HG02763 (cell line): ENCODE data around the gene MTFP1.
"Not testable (repeated sequence)": the region's sequence is repeated elsewhere in the genome, so short reads cannot be mapped to it uniquely, and the experiment has no call there.

ENCODE experiments used
- ATAC-seq: cut with Tn5 transposase; IDR thresholded peaks from one replicate; pipeline ENCODE4 v1.9.1; 2021; ENCODE audit warnings: mild to moderate bottlenecking, moderate library complexity; ENCODE audit not compliant: unreplicated experiment

The MTFP1 gene

DNA sequence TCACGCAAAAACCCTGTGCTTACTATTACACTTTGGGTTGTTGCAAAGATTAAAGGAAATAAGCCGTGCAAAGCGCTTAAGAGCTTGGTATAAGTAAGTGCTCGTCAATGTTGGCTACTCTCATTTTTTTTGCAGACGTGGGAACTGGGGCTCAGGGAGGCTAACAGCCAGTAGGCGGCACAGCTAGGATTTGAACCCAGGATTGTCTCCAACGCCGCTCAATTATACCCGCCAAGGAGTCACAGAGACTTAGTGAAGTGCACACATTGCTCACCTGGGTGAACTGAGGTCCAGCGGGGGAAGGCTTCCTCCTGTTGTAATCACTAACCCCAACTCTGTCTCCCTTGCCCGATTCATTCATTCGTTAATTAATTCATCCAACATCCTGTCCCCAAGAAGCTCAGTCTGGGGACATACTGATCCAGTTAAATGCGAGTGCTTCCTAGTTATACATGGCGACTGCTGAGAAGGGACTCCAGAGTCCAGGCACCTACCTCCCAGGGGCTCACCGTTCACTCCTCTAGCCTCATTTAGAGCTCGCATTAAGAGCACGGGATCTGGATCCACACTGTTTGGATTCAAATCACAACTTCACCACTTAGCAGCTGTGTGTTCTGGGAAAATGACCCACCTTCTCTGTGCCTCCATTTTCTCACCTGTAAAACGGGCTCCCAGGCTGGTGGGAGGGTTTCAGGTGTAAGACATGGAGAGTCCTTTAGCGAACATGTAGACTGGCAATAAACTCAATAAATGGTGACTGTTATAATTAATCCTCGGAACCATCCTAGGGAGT is 838 bp upstream of the MTFP1 start:
- ATAC-seq: no peak

DNA sequence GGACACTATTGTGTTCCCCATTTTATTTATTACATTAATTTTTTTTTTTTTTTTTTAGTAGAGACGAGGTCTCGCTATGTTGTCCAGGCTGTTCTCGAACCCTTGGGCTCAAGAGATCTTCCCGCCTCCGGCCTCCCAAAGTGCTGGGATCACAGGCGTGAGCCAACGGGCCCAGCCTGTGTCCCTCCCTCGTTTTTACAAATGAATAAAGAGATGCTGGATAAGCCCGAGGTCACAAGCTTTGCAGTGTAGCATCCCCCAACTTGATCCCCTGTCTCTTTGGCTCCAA is 297 bp upstream of the MTFP1 start:
- no peak for ATAC-seq

- no peak for ATAC-seq
These were observed 1.1 kb downstream of the MTFP1 start for GRCh38 chr22:30426388-30427353.

- no peak for ATAC-seq
These were observed 2.3 kb downstream of the MTFP1 start for GRCh38 chr22:30427871-30428270.

GRCh38 chr22:30429887-30430286 is 4.3 kb downstream of the MTFP1 start:
- no peak for ATAC-seq

- ATAC-seq: no peak
These were observed 5.4 kb downstream of the MTFP1 start for GRCh38 chr22:30430933-30431332.

- no peak for ATAC-seq
These were observed 6.5 kb downstream of the MTFP1 start for GRCh38 chr22:30432096-30432495.

DNA sequence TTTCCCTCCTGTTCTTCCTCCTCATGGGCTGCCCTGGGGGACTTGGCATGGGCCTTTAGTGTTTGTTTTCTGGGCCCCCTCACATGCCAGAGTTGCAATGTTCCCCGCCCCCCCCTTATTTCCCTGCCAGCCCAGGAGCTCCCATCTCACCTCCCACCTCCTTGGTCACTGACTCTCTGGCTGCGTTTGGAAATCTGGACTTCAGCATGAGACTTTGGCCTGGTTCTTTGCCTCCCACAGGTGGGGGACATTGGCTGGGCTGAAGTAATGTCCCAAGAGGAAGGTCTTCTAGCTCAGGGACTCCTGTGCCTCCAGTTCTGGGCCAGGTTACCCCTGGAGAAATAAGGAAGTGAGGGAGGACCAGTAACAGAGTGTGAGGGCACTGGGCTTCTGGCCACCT is 7.0 kb downstream of the MTFP1 start:
- ATAC-seq: no peak

- no peak for ATAC-seq
These were observed 7.7 kb downstream of the MTFP1 start for GRCh38 chr22:30433227-30433626.

DNA sequence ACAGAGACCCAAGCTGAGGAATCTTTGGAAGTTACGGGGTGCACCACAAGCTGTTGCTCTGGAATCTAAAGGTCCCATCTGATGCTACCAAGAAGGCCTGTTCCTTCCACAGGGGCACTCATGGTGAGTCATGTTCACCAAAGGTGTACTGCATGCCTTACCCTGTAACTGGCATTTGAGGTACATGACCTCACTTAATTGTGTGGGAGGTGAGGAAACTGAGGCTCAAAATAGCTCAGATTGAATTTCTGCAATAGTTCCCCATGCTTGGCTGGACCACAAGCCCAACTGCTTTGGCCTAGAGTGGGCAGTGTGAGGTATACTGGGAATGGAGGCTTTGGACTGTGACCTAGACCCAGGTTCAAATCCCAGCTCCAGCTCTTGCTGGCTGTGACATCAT is 8.2 kb downstream of the MTFP1 start:
- ATAC-seq: no peak

DNA sequence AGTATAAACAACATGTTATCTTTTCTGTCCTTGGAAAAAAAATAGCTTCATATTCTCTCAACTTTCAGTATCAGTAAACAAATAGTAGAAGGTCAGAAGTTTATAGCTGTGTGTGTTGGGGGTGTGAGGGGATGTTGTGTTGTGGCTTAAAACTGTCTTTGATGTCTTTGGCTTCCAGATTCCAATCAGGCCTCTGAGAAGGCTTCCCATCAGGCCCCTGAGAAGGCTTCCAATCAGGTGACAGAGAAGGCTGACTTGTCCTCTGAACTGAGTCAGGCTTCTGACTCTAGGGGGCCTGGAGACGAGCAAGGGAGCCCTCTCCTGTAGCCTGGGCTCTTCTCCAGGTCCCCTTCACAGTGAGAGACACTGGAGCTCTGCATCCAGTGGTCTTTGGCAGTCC is 9.3 kb downstream of the MTFP1 start:
- no peak for ATAC-seq

DNA sequence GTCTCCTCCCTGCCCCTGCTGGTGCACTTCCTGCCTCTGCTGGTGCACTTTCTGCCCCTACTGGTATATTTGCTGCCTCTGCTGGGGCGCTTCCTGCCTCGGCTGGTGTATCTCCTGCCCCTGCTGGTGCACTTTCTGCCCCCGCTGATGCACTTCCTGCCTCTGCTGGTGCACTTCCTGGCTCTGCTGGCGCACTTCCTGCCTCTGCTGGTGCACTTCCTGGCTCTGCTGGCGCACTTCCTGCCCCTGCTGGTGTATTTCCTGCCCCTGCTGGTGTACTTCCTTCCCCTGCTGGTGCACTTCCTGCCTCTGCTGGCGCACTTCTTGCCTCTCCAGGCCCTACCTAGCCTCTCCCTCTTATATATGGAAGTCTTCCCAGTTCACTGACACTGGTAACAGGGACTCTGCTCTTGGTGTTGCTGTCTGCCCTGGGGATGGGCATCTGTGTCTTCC is 10.1 kb downstream of the MTFP1 start:
- ATAC-seq: no peak

GRCh38 chr22:30436196-30436595 is 10.6 kb downstream of the MTFP1 start:
- ATAC-seq: no peak

- no peak for ATAC-seq
These were observed 13.0 kb downstream of the MTFP1 start for GRCh38 chr22:30438559-30438958.

DNA sequence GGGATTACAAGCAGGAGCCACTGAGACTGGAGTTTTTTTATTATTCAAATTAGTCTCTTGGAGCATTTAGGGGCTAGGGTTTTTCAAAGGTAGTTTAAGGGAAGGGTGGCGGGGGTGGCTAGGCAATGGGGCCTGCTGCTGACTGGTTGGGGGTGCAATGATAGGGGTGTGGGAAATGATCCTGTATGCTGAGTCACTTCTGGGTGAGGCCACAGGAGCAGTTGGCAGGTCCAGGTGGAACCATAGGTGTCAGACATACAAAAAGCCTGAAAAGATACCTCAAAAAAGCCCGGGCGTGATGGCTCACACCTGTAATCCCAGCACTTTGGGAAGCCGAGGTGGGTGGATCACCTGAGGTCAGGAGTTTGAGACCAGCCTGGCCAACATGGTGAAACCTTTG is 13.7 kb downstream of the MTFP1 start:
- no peak for ATAC-seq

GRCh38 chr22:30439836-30440235 is 14.3 kb downstream of the MTFP1 start:
- ATAC-seq: no peak

- ATAC-seq: no peak
These were observed 15.5 kb downstream of the MTFP1 start for GRCh38 chr22:30441088-30441487.

DNA sequence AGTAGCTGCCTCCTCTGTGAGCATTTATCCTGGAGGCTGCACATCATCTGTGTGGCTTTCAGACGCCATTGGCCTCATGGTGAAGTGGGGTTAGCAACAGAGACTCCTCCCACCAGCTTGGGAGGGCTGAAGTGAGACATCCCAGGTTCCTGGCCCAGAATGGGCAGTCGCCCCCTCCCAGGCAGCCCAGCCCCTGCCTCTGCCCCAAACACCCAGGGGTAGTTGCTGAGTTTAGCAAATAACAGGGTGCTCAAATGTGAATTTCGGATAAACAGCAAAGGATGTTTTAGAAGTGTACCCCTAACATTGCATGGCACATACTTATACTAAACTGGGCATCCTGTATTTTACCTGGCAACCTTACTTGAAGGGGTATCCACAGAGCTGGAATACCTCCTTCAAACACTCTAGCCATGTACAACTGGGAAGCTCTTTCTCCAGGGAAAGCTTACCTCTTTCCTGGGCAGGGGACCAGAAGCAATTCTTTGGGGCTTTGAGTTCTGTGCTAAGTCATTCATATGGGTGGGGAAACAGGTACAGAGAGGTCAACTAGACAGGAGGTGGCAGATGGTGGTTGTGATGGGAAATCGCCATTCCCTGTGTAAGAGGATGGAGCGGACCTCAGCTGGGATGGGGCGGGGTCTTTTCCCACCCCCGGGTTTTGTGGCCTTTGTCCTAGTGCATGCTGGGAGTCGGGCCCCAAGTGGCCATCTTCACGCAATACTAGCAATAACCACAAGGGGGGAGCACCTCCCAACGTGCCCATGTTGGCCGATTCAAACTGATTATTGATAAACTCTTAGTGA is 19.3 kb downstream of the MTFP1 start:
- no peak for ATAC-seq

DNA sequence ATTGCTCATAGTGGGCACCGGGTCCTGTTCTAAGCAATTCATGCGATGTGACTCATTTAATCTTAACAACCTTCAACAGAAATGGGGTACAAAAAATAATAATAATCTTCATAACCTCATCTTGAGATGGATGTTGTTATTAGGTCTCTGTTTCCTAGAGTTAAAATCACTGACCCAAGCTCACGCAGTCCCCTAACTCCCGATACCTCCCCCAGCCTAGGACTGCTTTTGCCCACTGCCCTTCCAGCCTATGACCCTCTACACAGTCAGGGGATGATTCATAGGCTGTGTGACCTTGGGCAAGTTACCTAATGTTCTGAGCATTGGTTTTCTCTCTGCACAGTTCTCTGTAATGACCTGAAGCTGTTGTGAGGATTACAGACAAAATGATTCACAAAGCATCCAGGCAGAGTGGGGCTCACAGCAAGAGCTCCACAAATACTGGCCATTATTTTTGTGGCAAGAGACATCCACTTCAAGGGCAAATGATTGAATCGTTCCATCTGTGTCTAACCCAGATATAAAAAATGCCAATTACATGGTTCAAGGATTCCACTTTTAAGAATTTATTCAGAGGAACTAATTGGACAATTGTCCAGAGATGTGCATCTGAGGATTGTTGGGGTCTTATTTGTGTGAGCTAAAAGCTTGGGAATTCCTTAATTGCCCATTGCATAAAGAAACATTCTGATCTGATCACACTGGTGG is 20.0 kb downstream of the MTFP1 start:
- no peak for ATAC-seq

- ATAC-seq: no peak
These were observed 22.1 kb downstream of the MTFP1 start for GRCh38 chr22:30447656-30448055.

- ATAC-seq: not testable (repeated sequence)
These were observed 25.9 kb downstream of the MTFP1 start for GRCh38 chr22:30451488-30451887.
